SK-N-SH (cell line): ENCODE measurements around the gene ODAD2. TPM values are rescaled to one million over a fixed set of nuclear protein-coding genes. Genes with fewer than 3 reads are reported as not detected.

ENCODE experiments used
- CTCF ChIA-PET: fragments of 300-600, 350-600 bp; formaldehyde crosslinking; extraction: SDS; loops from one replicate; lab custom pipeline; 2021; lab: Yijun Ruan, JAX
- POLR2A ChIA-PET: fragments of 350-600 bp; sonication (Branson Sonifier 250); formaldehyde crosslinking; extraction: SDS; loops from one replicate; lab custom pipeline; 2020; ENCODE audit warnings: antibody characterized with exemption, inconsistent platforms; lab: Yijun Ruan, JAX
- DNase-seq: peaks from one replicate; pipeline ENCODE4 v3.0.0; 2012
- H2AFZ ChIP-seq: fragments of 200-600 bp; sonication (generic); 2 replicates; pipeline ENCODE4 v1.8.1; 2016; ENCODE audit warnings: antibody characterized with exemption, mild to moderate bottlenecking, low read depth
- H3F3A ChIP-seq: fragments of 200-600 bp; sonication (generic); replicated peaks from 2 replicates; pipeline ENCODE3; 2016; ENCODE audit warnings: antibody characterized with exemption, mild to moderate bottlenecking; ENCODE audit not compliant: insufficient read depth
- H3K27ac ChIP-seq, 2 experiments: fragments of 200-500 bp in 1 of 2; fragments of 200-600 bp in 1 of 2; sonication (Bioruptor generic) in 1 of 2; sonication (generic), shearing (Covaris generic) in 1 of 2; 2 replicates each; pipeline versions ENCODE4 v1.5.1 to v1.6.1; 2014 to 2016; ENCODE audit warnings: low read depth in 2 of 2, inconsistent platforms in 1 of 2, low read length in 1 of 2, mild to moderate bottlenecking in 1 of 2, mixed read lengths in 1 of 2
- H3K27me3 ChIP-seq: fragments of 200-600 bp; sonication (generic), shearing (Covaris generic); 2 replicates; pipeline ENCODE4 v1.6.1; 2016; ENCODE audit warnings: mixed run types; ENCODE audit not compliant: insufficient read depth
- H3K36me3 ChIP-seq, 2 experiments: fragments of 200-500 bp in 1 of 2; fragments of 200-600 bp in 1 of 2; sonication (Bioruptor generic) in 1 of 2; sonication (generic) in 1 of 2; replicated peaks in 1 of 2; 2 replicates each; pipeline versions ENCODE3 to v1.5.1; 2014 to 2016; ENCODE audit warnings: low read length in 1 of 2, mild to moderate bottlenecking in 1 of 2; ENCODE audit not compliant: insufficient read depth in 2 of 2, control insufficient read depth in 1 of 2
- H3K4me1 ChIP-seq, 2 experiments: fragments of 200-500 bp in 1 of 2; fragments of 200-600 bp in 1 of 2; sonication (Bioruptor generic) in 1 of 2; sonication (generic), shearing (Covaris generic) in 1 of 2; 2 replicates each; pipeline versions ENCODE4 v1.5.1 to v1.6.1; 2014 to 2016; ENCODE audit warnings: low read depth in 1 of 2, low read length in 1 of 2, mixed run types in 1 of 2; ENCODE audit not compliant: insufficient read depth in 2 of 2, control insufficient read depth in 1 of 2
- H3K4me2 ChIP-seq: fragments of 200-600 bp; sonication (generic), shearing (Covaris generic); 2 replicates; pipeline ENCODE4 v1.6.1; 2017; ENCODE audit warnings: mixed run types
- H3K4me3 ChIP-seq, 2 experiments: fragments of 200-500 bp in 1 of 2; fragments of 200-600 bp in 1 of 2; sonication (Bioruptor generic) in 1 of 2; sonication (generic), shearing (Covaris generic) in 1 of 2; 2 replicates each; pipeline versions ENCODE4 v1.5.1 to v1.8.1; 2014 to 2016; ENCODE audit warnings: low read depth in 2 of 2, inconsistent platforms in 1 of 2, low read length in 1 of 2, mild to moderate bottlenecking in 1 of 2, mixed read lengths in 1 of 2, moderate library complexity in 1 of 2
- H3K79me2 ChIP-seq: fragments of 200-600 bp; sonication (generic); 2 replicates; pipeline ENCODE4 v1.8.1; 2017; ENCODE audit warnings: mild to moderate bottlenecking; ENCODE audit not compliant: insufficient read depth
- H3K9ac ChIP-seq: fragments of 200-600 bp; sonication (generic); 2 replicates; pipeline ENCODE4 v1.6.1; 2017; ENCODE audit warnings: mixed run types
- H3K9me2 ChIP-seq: fragments of 200-600 bp; sonication (generic); 2 replicates; pipeline ENCODE4 v1.6.1; 2017; ENCODE audit warnings: mixed run types
- H3K9me3 ChIP-seq: fragments of 200-600 bp; sonication (generic); 2 replicates; pipeline ENCODE4 v1.6.1; 2017; ENCODE audit warnings: mixed run types, mild to moderate bottlenecking, moderate library complexity
- H4K20me1 ChIP-seq: fragments of 200-600 bp; sonication (generic); 2 replicates; pipeline ENCODE4 v1.6.1; 2017; ENCODE audit warnings: mild to moderate bottlenecking, mixed run types; ENCODE audit not compliant: insufficient read depth
- CHD2 ChIP-seq: fragments of 150-350 bp; IDR thresholded peaks from 2 replicates; pipeline ENCODE4 v1.6.1; 2018; ENCODE audit warnings: low read length; ENCODE audit not compliant: partially characterized antibody
- CTCF ChIP-seq: fragments of 200-600 bp; sonication (generic); IDR thresholded peaks from 2 replicates; pipeline ENCODE4 v1.6.1; 2017; ENCODE audit warnings: antibody characterized with exemption, mild to moderate bottlenecking, moderate library complexity
- ELF1 ChIP-seq: IDR thresholded peaks from 2 replicates; pipeline ENCODE4 v1.4.0; 2012
- EP300 ChIP-seq, 2 experiments: IDR thresholded peaks; 2 replicates each; pipeline versions ENCODE4 v1.4.0 to v1.6.1; 2012; ENCODE audit warnings: borderline replicate concordance in 1 of 2, low read depth in 1 of 2, low read length in 1 of 2
- EZH2phosphoT487 ChIP-seq: fragments of 200-600 bp; sonication (generic); IDR thresholded peaks from 2 replicates; pipeline ENCODE4 v1.6.1; 2017; ENCODE audit warnings: low read depth, mixed run types, mild to moderate bottlenecking, antibody characterized with exemption, moderate library complexity, borderline replicate concordance
- FOXJ3 ChIP-seq: sonication (generic); formaldehyde crosslinking; IDR thresholded peaks from 2 replicates; pipeline ENCODE4 v1.5.1; 2020; ENCODE audit warnings: mild to moderate bottlenecking, missing genetic modification reagents
- GATA2 ChIP-seq: sonication (generic); formaldehyde crosslinking; IDR thresholded peaks from 2 replicates; pipeline ENCODE4 v1.5.0; 2020; ENCODE audit warnings: mild to moderate bottlenecking, missing genetic modification reagents
- IRF3 ChIP-seq: fragments of 150-350 bp; IDR thresholded peaks from 2 replicates; pipeline ENCODE4 v1.6.1; 2016; ENCODE audit warnings: mild to moderate bottlenecking, low read depth, low read length
- JUND ChIP-seq: IDR thresholded peaks from 2 replicates; pipeline ENCODE4 v1.4.0; 2012
- MAX ChIP-seq: IDR thresholded peaks from 2 replicates; pipeline ENCODE4 v1.4.0; 2012; ENCODE audit warnings: low read depth
- MEF2A ChIP-seq: IDR thresholded peaks from 2 replicates; pipeline ENCODE4 v1.4.0; 2012; ENCODE audit warnings: low read depth, borderline replicate concordance
- NFIC ChIP-seq: IDR thresholded peaks from 2 replicates; pipeline ENCODE4 v1.4.0; 2012; ENCODE audit warnings: borderline replicate concordance
- NRF1 ChIP-seq: IDR thresholded peaks from 2 replicates; pipeline ENCODE4 v1.6.1; 2012; ENCODE audit warnings: low read depth, mild to moderate bottlenecking, low read length
- PBX3 ChIP-seq: IDR thresholded peaks from 2 replicates; pipeline ENCODE4; 2012
- POLR2AphosphoS5 ChIP-seq: IDR thresholded peaks from 2 replicates; pipeline ENCODE4 v1.6.1; 2012; ENCODE audit warnings: low read depth, low read length
- RAD21 ChIP-seq: IDR thresholded peaks from 2 replicates; pipeline ENCODE4 v1.6.1; 2012; ENCODE audit warnings: mild to moderate bottlenecking, low read length
- RCOR1 ChIP-seq: fragments of 150-350 bp; IDR thresholded peaks from 2 replicates; pipeline ENCODE4 v1.6.1; 2017; ENCODE audit warnings: antibody characterized with exemption, low read length
- RFX5 ChIP-seq: IDR thresholded peaks from 2 replicates; pipeline ENCODE4 v1.6.1; 2012; ENCODE audit warnings: mild to moderate bottlenecking, improper control_type of control experiment, low read length
- RXRA ChIP-seq: IDR thresholded peaks from 2 replicates; pipeline ENCODE4 v1.4.0; 2012; ENCODE audit warnings: low read depth, mild to moderate bottlenecking, borderline replicate concordance
- TAF1 ChIP-seq: IDR thresholded peaks from 2 replicates; pipeline ENCODE4 v1.6.1; 2012; ENCODE audit warnings: low read depth, mild to moderate bottlenecking, low read length, moderate library complexity, borderline replicate concordance
- TCF12 ChIP-seq: IDR thresholded peaks from 2 replicates; pipeline ENCODE4 v1.4.0; 2012
- TEAD4 ChIP-seq: IDR thresholded peaks from 2 replicates; pipeline ENCODE4 v1.4.0; 2012; ENCODE audit warnings: mild to moderate bottlenecking, borderline replicate concordance; ENCODE audit not compliant: insufficient read depth
- YY1 ChIP-seq: IDR thresholded peaks from 2 replicates; pipeline ENCODE4 v1.4.0; 2012; ENCODE audit warnings: low read depth, mild to moderate bottlenecking
- ZBTB33 ChIP-seq: IDR thresholded peaks from 2 replicates; pipeline ENCODE4 v1.4.0; 2012; ENCODE audit warnings: low read depth, borderline replicate concordance
- WGBS: methylation state at CpG from one replicate; pipeline ENCODE4 v1.1.6; 2017; ENCODE audit warnings: low lambda C conversion rate; 5-methylcytosine and 5-hydroxymethylcytosine counted together
- polyA plus RNA-seq, 3 experiments: library from polyadenylated mRNA; depleted of rRNA; stranded (reverse); fragments of >200 nt; gene quantifications; 2 replicates each; pipeline ENCODE4 v1.2.3, GENCODE V29; 2012

Gene ODAD2
- polyA plus RNA-seq, 1 of the 3 experiments (the other 2 are of a cell fraction), result not detected

- ChIA-PET POLR2A (no interaction called here), CTCF (no interaction called here)
- Histone ChIP-seq H3K4me3 (no peak overlapping the region), H3K27ac (no peak overlapping the region), H3K9me3 (no peaks in the 10 kb centered on the region), H4K20me1 (no peaks in the 10 kb centered on the region), H3K4me2 (no peak overlapping the region), H2AFZ (no peak overlapping the region), H3K27me3 (peaks cover 6% of the 10 kb centered on the region; the same call in 1 of the 2 replicates), H3K36me3 (no peaks in the 10 kb centered on the region), H3K9me2 (no peaks in the 10 kb centered on the region), H3F3A (no peaks in the 10 kb centered on the region), H3K79me2 (no peaks in the 10 kb centered on the region), H3K9ac (no peak overlapping the region), H3K4me1 (no peaks in the 10 kb centered on the region)
- WGBS, result 12% methylated on average over 4 of the region's 4 CpGs
- no peak for DNase-seq
- no peak for TF ChIP-seq ZBTB33
- no peak for TF ChIP-seq TEAD4
- no peak for TF ChIP-seq TCF12
- TF ChIP-seq EP300 (IDR thresholded peaks at IDR 0.05; ENCODE audit: borderline replicate concordance in 1 of 2, low read depth in 1 of 2, low read length in 1 of 2), result no peak
- no peak for TF ChIP-seq NRF1
- no peak for TF ChIP-seq RCOR1
- TF ChIP-seq POLR2AphosphoS5, result no peak
- no peak for TF ChIP-seq RFX5
- TF ChIP-seq MAX, result no peak
- TF ChIP-seq GATA2 (CRISPR knock-in tag), result no peak
- no peak for TF ChIP-seq YY1
Observed at GRCh38 chr10:27838361-27838760, 160.5 kb downstream of the ODAD2 start.

GRCh38 chr10:27834476-27834875 lies 164.4 kb downstream of the ODAD2 start:
- Histone ChIP-seq H3F3A (no peaks in the 10 kb centered on the region), H3K4me3 (no peak overlapping the region), H3K9ac (no peak overlapping the region), H4K20me1 (no peaks in the 10 kb centered on the region), H3K9me2 (no peaks in the 10 kb centered on the region), H3K4me2 (no peak overlapping the region), H2AFZ (no peak overlapping the region), H3K79me2 (no peaks in the 10 kb centered on the region), H3K36me3 (no peaks in the 10 kb centered on the region), H3K27me3 (peaks cover 6% of the 10 kb centered on the region; the same call in 1 of the 2 replicates), H3K27ac (no peak overlapping the region), H3K9me3 (no peaks in the 10 kb centered on the region), H3K4me1 (no peaks in the 10 kb centered on the region)
- ChIA-PET POLR2A (no interaction called here), CTCF (no interaction called here)
- WGBS, result 0% methylated on average over 3 of the region's 3 CpGs
- DNase-seq, result no peak
- TF ChIP-seq POLR2AphosphoS5 (no peak), PBX3 (no peak), ELF1 (no peak), IRF3 (no peak), MEF2A (no peak), TAF1 (no peak), RXRA (no peak), YY1 (no peak), CTCF (no peak), EZH2phosphoT487 (no peak), NFIC (no peak), GATA2 (CRISPR knock-in tag) (no peak), NRF1 (no peak), RAD21 (no peak), FOXJ3 (CRISPR knock-in tag) (no peak), JUND (no peak), CHD2 (no peak)
